NCI-H524 treated with DMSO at 0.1 percent for 48 hours (cell line): ENCODE data around the gene KLK5.

Experiments
- DNase-seq: peaks from one replicate; lab custom pipeline; 2025; lab: John Stamatoyannopoulos, UW

Gene KLK5

GRCh38 chr19:50968716-50969412 is 16.0 kb upstream of the KLK5 start:
- DNase-seq, result no peak

GRCh38 chr19:50967929-50968715 is 15.3 kb upstream of the KLK5 start:
- DNase-seq, result no peak

DNA sequence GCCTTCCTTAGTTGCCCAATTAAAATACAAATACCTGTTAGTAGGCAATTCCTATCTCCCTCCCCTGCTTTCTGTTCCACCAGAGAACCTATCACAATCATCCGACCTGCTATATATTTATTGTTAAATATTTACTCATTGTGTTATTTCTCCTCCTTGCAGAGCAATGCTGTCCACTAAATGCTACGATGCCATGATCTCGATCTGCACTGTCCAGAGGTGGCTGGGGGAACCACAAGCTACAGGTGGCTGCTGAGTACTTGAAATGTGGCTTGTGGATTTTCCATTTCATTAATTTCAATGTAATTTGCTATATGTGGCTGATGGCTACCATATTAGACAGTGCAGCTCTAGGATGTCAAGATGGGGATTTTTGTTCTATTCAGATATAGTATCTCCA is 11.4 kb upstream of the KLK5 start:
- no peak for DNase-seq

DNA sequence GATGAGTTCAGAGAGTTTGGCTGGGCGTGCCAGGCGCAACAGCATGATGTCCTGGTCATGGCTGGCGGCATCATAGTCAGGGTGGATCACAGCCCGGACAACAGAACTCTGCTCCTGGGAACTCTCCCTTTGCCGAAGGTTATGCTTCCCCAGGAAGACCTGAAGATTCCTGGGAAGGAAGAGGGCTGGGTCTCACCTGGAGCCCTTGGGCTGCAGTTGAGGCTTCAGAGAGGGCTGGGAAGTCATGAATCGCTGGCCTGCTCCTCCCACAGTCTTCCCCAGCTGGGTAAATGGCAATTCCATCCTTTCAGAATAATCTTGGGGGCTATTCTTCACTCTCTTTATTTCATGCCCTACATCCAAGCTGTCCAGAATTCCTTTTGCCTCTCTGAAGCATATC is 10.5 kb upstream of the KLK5 start:
- no peak for DNase-seq

DNA sequence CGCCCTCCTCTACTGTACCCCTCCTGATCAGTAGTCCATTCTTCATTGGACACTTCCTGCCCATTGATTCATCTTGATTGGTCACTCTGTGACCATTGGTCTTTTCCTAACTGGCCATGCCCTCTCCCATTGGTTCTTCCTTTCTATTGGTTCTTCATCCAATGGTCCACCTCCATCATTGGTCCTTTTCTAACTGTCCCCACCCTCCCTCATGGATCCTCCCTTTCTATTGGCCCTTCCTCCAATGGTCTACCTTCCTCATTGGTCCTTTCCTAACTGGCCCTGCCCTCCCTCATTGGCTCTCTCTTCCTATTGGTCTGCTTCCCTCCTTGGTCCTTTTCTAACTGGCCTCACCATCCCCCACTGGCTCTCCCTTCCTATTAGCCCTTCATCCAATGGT is 9.4 kb upstream of the KLK5 start:
- DNase-seq, result no peak

GRCh38 chr19:50959731-50960500 is 7.1 kb upstream of the KLK5 start:
- DNase-seq, result no peak

GRCh38 chr19:50957587-50957986 is 4.7 kb upstream of the KLK5 start:
- no peak for DNase-seq

DNA sequence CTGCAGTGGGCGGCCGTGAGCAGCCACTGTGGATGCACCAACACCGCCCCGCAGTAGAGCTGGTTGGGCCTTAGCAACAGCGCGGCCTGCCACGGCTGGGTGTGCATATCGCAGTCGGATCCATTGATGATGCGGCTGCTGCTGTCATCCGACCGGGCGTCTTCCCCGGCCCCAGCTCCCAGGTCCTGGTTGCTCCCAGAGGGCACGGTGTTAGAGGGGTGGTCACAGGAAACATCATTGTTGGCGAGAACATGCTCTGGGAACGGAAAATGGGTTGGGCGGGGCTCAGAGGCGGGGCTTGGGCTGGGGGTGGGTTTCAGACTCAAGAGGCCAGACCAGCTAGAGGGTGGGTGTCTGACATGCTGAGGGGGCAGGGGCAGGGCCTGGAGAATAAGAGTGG is 3.0 kb downstream of the KLK5 start:
- no peak for DNase-seq

DNA sequence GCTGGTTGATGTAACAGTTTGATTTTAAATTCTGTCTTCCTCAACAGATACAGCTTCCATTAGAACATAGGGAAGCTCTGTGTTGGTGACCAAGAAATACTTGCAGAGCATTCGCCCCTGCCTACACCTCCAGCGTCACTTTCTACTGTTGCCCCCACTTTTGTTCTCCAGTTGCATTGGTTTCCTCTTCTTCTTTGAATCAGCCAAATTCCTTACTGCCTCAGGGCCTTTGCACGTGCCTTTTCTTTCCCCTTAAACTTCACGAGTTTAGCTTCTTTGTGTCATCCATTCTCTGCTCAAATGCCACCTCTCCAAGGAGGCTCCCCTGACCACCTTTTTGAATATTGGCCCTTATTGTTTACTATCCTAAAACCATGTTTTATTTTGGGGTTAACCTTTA is 5.7 kb downstream of the KLK5 start:
- no peak for DNase-seq

DNA sequence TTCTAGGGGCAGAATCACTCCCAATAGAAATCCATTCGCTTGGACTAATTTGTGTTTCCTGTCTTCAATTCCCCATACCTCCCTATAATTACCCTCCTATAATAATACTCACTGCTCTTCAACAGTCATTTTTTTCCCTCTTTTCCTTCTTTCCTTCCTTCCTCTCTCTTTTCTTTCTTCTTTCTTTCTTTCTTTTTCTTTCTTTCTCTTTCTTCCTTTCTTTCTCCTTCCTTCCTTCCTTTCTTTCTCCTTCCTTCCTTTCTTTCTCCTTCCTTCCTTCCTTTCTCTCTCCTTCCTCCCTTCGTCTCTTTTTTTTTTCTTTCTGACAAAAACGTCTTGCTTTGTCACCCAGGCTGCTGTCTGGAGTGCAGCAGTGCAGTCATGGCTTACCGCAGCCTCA is 8.0 kb downstream of the KLK5 start:
- DNase-seq, result no peak

- DNase-seq, result no peak
These were observed 9.6 kb downstream of the KLK5 start for GRCh38 chr19:50943074-50943828.

- no peak for DNase-seq
These were observed 13.2 kb downstream of the KLK5 start for GRCh38 chr19:50939596-50939995.

GRCh38 chr19:50933640-50934039 is 19.2 kb downstream of the KLK5 start:
- DNase-seq, result no peak

GRCh38 chr19:50932690-50933083 is 20.2 kb downstream of the KLK5 start:
- DNase-seq, result no peak

- no peak for DNase-seq
These were observed 20.7 kb downstream of the KLK5 start for GRCh38 chr19:50932018-50932689.

DNA sequence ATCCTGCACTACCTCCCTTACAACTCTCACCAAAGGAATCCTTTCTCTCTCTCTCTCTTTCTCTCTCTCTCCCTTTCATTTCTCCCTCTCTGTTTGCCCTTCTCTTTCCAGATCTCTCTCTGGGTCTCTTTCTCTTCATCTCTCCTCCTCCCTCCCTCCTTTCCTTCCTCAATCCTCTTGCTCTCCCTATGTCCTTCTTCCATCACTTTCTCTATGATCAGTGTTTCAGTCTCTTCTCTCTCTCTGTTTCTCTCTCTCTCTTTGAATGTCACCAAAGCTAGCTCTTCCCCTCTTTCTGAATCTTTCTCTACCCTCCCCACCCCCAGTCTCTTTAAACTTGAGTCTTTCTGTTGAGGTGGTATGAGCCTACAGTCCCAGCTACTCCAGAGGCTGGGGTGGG is 21.8 kb downstream of the KLK5 start:
- no peak for DNase-seq

GRCh38 chr19:50928831-50929230 is 24.0 kb downstream of the KLK5 start:
- DNase-seq, result no peak

GRCh38 chr19:50926144-50926543 is 26.7 kb downstream of the KLK5 start:
- DNase-seq, result no peak

DNA sequence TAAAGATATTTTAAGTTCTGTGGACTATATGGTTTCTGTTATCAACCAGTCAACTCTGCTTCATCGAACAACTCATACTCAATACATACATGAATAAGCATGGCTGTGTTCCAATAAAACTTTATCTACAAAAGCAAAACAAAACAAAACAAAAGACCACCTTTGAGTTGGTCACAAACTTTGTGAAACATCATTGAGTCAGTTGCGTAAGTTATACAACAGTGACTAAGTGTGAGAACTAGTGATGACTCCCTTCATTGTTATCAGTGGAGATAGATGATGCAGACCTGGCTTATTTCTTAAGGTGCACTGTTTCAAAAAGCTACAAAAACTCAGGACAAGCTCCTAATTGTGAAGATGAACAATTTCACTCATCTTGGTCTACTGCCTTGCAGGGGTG is 27.1 kb downstream of the KLK5 start:
- no peak for DNase-seq

DNA sequence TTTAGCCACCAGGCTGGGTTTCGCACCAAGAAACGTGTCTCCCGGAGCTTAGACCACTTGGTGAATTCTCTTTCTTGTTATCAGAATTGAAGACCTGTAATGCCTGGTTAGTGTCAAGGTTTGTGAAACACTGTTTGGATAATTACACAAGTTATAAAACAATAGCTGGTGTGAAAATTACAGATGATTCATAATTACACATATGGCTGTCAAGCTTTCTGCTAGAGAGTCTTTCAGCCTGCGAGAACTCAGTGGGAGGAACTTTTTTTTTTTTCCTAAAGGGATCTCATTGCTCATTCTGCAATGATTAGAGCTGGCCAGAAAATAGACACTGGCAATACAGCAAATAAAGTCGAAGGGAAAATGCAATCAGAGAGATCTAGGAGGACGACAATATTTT is 28.3 kb downstream of the KLK5 start:
- no peak for DNase-seq

DNA sequence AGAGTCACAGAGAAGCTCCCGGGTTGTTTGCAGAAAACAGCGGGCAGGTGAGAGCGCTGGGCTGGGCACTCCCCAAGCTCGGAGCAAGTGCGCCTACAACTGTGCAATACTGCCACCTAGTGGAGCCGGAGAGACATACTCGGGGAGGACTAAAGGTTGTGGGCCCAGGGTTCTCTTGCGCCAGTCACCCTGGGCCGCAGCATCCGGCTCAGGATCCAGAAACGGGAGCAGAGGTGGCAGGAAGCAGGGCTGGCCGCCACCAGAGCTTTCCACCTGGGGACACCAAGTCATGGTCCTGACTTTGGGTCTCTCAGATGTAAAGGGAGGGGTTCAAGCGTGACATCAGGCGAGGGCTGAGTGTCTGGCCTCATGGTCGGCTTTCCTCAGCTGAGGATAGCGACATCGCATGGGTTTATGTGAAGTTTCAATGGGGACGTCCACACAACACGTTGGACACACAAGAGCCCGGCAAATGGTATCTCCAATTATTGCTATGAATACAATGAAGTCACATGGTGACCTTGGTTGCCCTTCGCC is 30.5 kb downstream of the KLK5 start:
- peak; percentile 19 for DNase-seq
